ENCODE measurements around the gene VHLL. TPM values are rescaled to one million over a fixed set of nuclear protein-coding genes. Genes with fewer than 3 reads are reported as not detected.

The VHLL gene
- total and polyA plus RNA-seq, 12 donors = not detected

- Histone ChIP-seq H3K4me1 (no peaks in the 10 kb centered on the region), H3K27ac (no peak overlapping the region), H3K9me3 (no peaks in the 10 kb centered on the region), H3K4me3 (no peak overlapping the region), H3K27me3 (no peaks in the 10 kb centered on the region), H3K36me3 (peaks cover 15 to 100% (median 87%) of the 10 kb centered on the region in 9 donors)
- TF ChIP-seq, protein P1, sequence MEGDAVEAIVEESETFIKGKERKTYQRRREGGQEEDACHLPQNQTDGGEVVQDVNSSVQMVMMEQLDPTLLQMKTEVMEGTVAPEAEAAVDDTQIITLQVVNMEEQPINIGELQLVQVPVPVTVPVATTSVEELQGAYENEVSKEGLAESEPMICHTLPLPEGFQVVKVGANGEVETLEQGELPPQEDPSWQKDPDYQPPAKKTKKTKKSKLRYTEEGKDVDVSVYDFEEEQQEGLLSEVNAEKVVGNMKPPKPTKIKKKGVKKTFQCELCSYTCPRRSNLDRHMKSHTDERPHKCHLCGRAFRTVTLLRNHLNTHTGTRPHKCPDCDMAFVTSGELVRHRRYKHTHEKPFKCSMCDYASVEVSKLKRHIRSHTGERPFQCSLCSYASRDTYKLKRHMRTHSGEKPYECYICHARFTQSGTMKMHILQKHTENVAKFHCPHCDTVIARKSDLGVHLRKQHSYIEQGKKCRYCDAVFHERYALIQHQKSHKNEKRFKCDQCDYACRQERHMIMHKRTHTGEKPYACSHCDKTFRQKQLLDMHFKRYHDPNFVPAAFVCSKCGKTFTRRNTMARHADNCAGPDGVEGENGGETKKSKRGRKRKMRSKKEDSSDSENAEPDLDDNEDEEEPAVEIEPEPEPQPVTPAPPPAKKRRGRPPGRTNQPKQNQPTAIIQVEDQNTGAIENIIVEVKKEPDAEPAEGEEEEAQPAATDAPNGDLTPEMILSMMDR (IDR thresholded peaks at IDR 0.05) = no peak
- ATAC-seq (peak in 1 of 8 donors; percentile 11), DNase-seq (no peak)
- WGBS, 2 donors = 82 to 93% methylated on average over 9 of the region's 9 CpGs
- intact Hi-C loops (cut with DNase I) = loop anchor here in 1 of 10 donors (10.0 kb wide), 1 partner anchor 52 kb away; no protein-coding TSS in a partner anchor
Measured at GRCh38 chr1:156263288-156263655, 35.8 kb downstream of the VHLL start.

- Histone ChIP-seq H3K27ac (no peak overlapping the region), H3K36me3 (peaks cover 15 to 100% (median 88%) of the 10 kb centered on the region in 9 donors), H3K4me3 (no peak overlapping the region), H3K9me3 (no peaks in the 10 kb centered on the region), H3K4me1 (no peaks in the 10 kb centered on the region), H3K27me3 (no peaks in the 10 kb centered on the region)
- intact Hi-C loops (cut with DNase I) = loop anchor here in 1 of 10 donors (10.0 kb wide), 1 partner anchor 52 kb away; no protein-coding TSS in a partner anchor
- WGBS, 2 donors = 84 to 90% methylated on average over 9 of the region's 9 CpGs
- ATAC-seq (peak in 1 of 8 donors; percentile 16), DNase-seq (no peak)
- TF ChIP-seq, protein P1 (IDR thresholded peaks at IDR 0.05) = no peak
Measured at GRCh38 chr1:156262461-156263287, 36.4 kb downstream of the VHLL start.

- H3K4me1 ChIP-seq = no peaks in the 10 kb centered on the region
- H3K9me3 ChIP-seq = no peaks in the 10 kb centered on the region
- ATAC-seq = no peak
- H3K27ac ChIP-seq = no peak overlapping the region
- intact Hi-C loops (cut with DNase I) = loop anchor here in 1 of 10 donors (10.0 kb wide), 1 partner anchor 54 kb away; no protein-coding TSS in a partner anchor
- H3K27me3 ChIP-seq = no peaks in the 10 kb centered on the region
- H3K4me3 ChIP-seq = no peak overlapping the region
- 78 to 94% methylated on average over 2 of the region's 2 CpGs for WGBS, 2 donors
- DNase-seq = no peak
- TF ChIP-seq, protein P1 (IDR thresholded peaks at IDR 0.05) = no peak
- peaks cover 6 to 100% (median 85%) of the 10 kb centered on the region in 9 donors for H3K36me3 ChIP-seq
Measured at GRCh38 chr1:156260896-156261295, 38.2 kb downstream of the VHLL start.

DNA sequence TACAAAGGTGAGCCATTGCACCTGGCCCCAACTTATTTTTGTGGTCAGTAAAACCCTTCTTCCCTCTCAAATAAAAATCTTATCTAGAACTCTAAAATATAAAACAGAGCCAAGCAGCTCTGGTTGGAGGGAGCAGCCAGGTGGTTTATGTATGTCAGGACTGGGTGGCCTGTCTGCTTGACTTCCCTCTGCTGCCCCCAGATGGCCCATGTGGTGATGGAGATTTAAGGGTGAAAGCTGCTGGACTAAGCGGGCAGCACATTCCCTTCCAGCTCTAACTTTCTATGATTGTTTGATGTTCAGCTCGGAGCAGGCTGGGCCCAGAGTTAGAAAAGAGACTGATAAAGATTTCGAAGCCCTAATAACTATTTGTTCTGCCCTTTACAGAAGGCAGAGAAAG, 39.3 kb downstream of the VHLL start:
- Histone ChIP-seq H3K27ac (no peak overlapping the region), H3K9me3 (no peaks in the 10 kb centered on the region), H3K4me3 (no peak overlapping the region), H3K27me3 (no peaks in the 10 kb centered on the region), H3K36me3 (peaks cover 6 to 100% (median 77%) of the 10 kb centered on the region in 9 donors), H3K4me1 (no peaks in the 10 kb centered on the region)
- 60 to 78% methylated on average over 3 of the region's 3 CpGs for WGBS, 2 donors
- DNase-seq = no peak
- TF ChIP-seq, protein P1 (IDR thresholded peaks at IDR 0.05) = peak in 1 of 9 donors; percentile 12
- intact Hi-C loops (cut with DNase I) = loop anchor here in 1 of 10 donors (10.0 kb wide), 1 partner anchor 55 kb away; no protein-coding TSS in a partner anchor
- no peak for ATAC-seq
